CD4-positive, alpha-beta T cell treated with Interleukin-15 for 1 hour (primary cell): ENCODE measurements around the gene NLRP13.
A peak's percentile ranks its signal among the peaks of the same experiment; 100 is the strongest.

Source experiments
- DNase-seq: peaks from one replicate; pipeline ENCODE4 v3.0.0-alpha.2; 2020

NLRP13 gene

GRCh38 chr19:55901369-55902079 lies 30.6 kb downstream of the NLRP13 start:
- no peak for DNase-seq

GRCh38 chr19:55898911-55899310 lies 33.2 kb downstream of the NLRP13 start:
- DNase-seq = no peak

GRCh38 chr19:55882626-55883025 lies 49.5 kb downstream of the NLRP13 start:
- DNase-seq = no peak

- DNase-seq = no peak
These were observed 54.9 kb downstream of the NLRP13 start for GRCh38 chr19:55877211-55877610.

GRCh38 chr19:55870736-55871135 lies 61.4 kb downstream of the NLRP13 start:
- DNase-seq = no peak

- DNase-seq = no peak
These were observed 65.0 kb downstream of the NLRP13 start for GRCh38 chr19:55867101-55867500.

- DNase-seq = no peak
These were observed 65.6 kb downstream of the NLRP13 start for GRCh38 chr19:55866521-55866920.

GRCh38 chr19:55858969-55859368 lies 73.2 kb downstream of the NLRP13 start:
- DNase-seq = no peak

- DNase-seq = no peak
These were observed 73.7 kb downstream of the NLRP13 start for GRCh38 chr19:55858401-55858800.

GRCh38 chr19:55857974-55858373 lies 74.2 kb downstream of the NLRP13 start:
- no peak for DNase-seq

- DNase-seq = peak; percentile 35
These were observed 75.0 kb downstream of the NLRP13 start for GRCh38 chr19:55857149-55857548.

- DNase-seq = no peak
These were observed 77.0 kb downstream of the NLRP13 start for GRCh38 chr19:55855160-55855559.
